ENCODE data around the gene TULP4. TPM values are rescaled to one million over a fixed set of nuclear protein-coding genes. Genes with fewer than 3 reads are reported as not detected.

TULP4 gene
- polyA plus RNA-seq, 1 donor (not counting 4 experiments of a cell fraction or from before 2014, with no cell fraction given): 13.1 TPM

DNA sequence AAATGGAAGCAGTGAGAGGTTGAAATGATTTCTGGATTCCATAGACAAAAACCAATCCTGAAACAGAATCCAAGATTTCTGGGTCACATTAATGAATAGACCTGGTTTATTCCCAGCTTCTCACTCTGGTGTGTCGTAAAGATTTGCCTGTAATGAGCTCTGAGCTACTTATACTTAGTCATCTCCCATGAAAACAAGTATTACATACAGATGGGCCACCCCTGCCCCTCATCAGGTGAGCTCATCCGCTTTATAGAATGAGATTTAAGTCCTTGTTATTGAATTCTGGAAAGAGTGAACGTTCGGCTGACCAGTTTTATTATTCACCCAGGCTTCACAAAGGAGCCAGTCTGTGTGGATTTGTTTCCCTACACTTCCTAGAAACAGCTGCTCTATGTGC is 200.5 kb downstream of the TULP4 start:
- DNase-seq (ENCODE audit: low read depth, low spot score) (no peak), FAIRE-seq (no peak)
- no peaks in the 10 kb centered on the region for H3K9me3 ChIP-seq (ENCODE audit: control insufficient read depth, low read depth, low read length)
- H3K27ac ChIP-seq (ENCODE audit: control insufficient read depth, insufficient read depth, low read length): no peak overlapping the region
- peaks cover 3% of the 10 kb centered on the region for H3K4me1 ChIP-seq (ENCODE audit: control insufficient read depth, extremely low read depth, insufficient read depth, low read length)
- no peaks in the 10 kb centered on the region for H3K79me2 ChIP-seq (ENCODE audit: control insufficient read depth, insufficient read depth, low read length)
- no peak overlapping the region for H3K4me3 ChIP-seq (ENCODE audit: control insufficient read depth in 2 of 3, extremely low read depth in 1 of 3, insufficient read depth in 2 of 3, low read depth in 1 of 3, low read length in 3 of 3)
- peaks cover 0 to 3% of the 10 kb centered on the region in 2 experiments for H3K36me3 ChIP-seq (ENCODE audit: control insufficient read depth in 2 of 2, extremely low read depth in 1 of 2, insufficient read depth in 2 of 2, low read length in 2 of 2)
- H2AFZ ChIP-seq (ENCODE audit: control insufficient read depth, low read length): no peak overlapping the region
- dilution Hi-C loops (cut with MboI; ENCODE audit: extremely low pct_ligation_motif_present, low sequenced_read_pairs): no loop called here
- no peaks in the 10 kb centered on the region for H3K27me3 ChIP-seq (ENCODE audit: control insufficient read depth, extremely low read depth, insufficient read depth, low read length)
- H4K20me1 ChIP-seq (ENCODE audit: control insufficient read depth, extremely low read depth, insufficient read depth, low read length): no peaks in the 10 kb centered on the region
- no peaks in the 10 kb centered on the region for H3K9me1 ChIP-seq (ENCODE audit: control insufficient read depth, extremely low read depth, insufficient read depth, low read length)
- H3K9ac ChIP-seq (ENCODE audit: control insufficient read depth, extremely low read depth, insufficient read depth, low read length): no peak overlapping the region
- H3K4me2 ChIP-seq (ENCODE audit: control insufficient read depth, extremely low read depth, insufficient read depth, low read depth, low read length): no peak overlapping the region
- no peak for TF ChIP-seq EZH2 (IDR thresholded peaks at IDR 0.05; ENCODE audit: low read length)
- TF ChIP-seq, protein P1, sequence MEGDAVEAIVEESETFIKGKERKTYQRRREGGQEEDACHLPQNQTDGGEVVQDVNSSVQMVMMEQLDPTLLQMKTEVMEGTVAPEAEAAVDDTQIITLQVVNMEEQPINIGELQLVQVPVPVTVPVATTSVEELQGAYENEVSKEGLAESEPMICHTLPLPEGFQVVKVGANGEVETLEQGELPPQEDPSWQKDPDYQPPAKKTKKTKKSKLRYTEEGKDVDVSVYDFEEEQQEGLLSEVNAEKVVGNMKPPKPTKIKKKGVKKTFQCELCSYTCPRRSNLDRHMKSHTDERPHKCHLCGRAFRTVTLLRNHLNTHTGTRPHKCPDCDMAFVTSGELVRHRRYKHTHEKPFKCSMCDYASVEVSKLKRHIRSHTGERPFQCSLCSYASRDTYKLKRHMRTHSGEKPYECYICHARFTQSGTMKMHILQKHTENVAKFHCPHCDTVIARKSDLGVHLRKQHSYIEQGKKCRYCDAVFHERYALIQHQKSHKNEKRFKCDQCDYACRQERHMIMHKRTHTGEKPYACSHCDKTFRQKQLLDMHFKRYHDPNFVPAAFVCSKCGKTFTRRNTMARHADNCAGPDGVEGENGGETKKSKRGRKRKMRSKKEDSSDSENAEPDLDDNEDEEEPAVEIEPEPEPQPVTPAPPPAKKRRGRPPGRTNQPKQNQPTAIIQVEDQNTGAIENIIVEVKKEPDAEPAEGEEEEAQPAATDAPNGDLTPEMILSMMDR (optimal IDR thresholded peaks at IDR 0.05 in 1 of 3, IDR thresholded peaks at IDR 0.05 in 1 of 3, conservative IDR thresholded peaks at IDR 0.05 in 1 of 3; ENCODE audit: extremely low read depth in 1 of 3, insufficient read depth in 2 of 3, low read length in 3 of 3): no peak

DNA sequence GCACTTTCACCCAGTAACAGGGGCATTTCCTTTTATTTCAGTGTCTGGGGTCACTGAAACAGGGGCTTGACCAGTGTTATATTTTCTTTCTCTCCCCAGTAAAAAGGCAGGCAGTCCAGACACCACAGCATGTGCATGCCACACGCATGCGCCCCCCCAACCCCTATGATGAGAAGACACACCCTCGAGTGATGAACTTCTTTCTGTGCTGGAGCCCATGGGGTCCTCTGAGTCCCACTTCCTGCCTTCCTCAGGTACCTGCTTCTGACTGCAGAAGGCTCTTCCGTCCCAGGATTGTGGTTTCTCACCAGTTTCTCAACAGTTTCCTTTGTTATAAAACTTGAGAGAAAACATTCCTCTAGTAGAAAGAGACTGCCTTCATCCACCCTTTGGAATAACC is 201.9 kb downstream of the TULP4 start:
- H4K20me1 ChIP-seq (ENCODE audit: control insufficient read depth, extremely low read depth, insufficient read depth, low read length): no peaks in the 10 kb centered on the region
- dilution Hi-C loops (cut with MboI; ENCODE audit: extremely low pct_ligation_motif_present, low sequenced_read_pairs): no loop called here

More for the DNA sequence above, 201.9 kb downstream of the TULP4 start:
- no peak overlapping the region for H3K4me2 ChIP-seq (ENCODE audit: control insufficient read depth, extremely low read depth, insufficient read depth, low read depth, low read length)
- H3K27me3 ChIP-seq (ENCODE audit: control insufficient read depth, extremely low read depth, insufficient read depth, low read length): no peaks in the 10 kb centered on the region
- no peak overlapping the region for H3K27ac ChIP-seq (ENCODE audit: control insufficient read depth, insufficient read depth, low read length)
- no peak overlapping the region for H3K4me3 ChIP-seq (ENCODE audit: control insufficient read depth in 2 of 3, extremely low read depth in 1 of 3, insufficient read depth in 2 of 3, low read depth in 1 of 3, low read length in 3 of 3)
- no peaks in the 10 kb centered on the region for H3K9me3 ChIP-seq (ENCODE audit: control insufficient read depth, low read depth, low read length)
- no peak overlapping the region for H3K9ac ChIP-seq (ENCODE audit: control insufficient read depth, extremely low read depth, insufficient read depth, low read length)
- H3K4me1 ChIP-seq (ENCODE audit: control insufficient read depth, extremely low read depth, insufficient read depth, low read length): peaks cover 13% of the 10 kb centered on the region
- FAIRE-seq (no peak), DNase-seq (ENCODE audit: low read depth, low spot score) (no peak)
- H2AFZ ChIP-seq (ENCODE audit: control insufficient read depth, low read length): no peak overlapping the region
- no peaks in the 10 kb centered on the region for H3K9me1 ChIP-seq (ENCODE audit: control insufficient read depth, extremely low read depth, insufficient read depth, low read length)
- TF ChIP-seq, protein P1 (optimal IDR thresholded peaks at IDR 0.05 in 1 of 3, IDR thresholded peaks at IDR 0.05 in 1 of 3, conservative IDR thresholded peaks at IDR 0.05 in 1 of 3; ENCODE audit: extremely low read depth in 1 of 3, insufficient read depth in 2 of 3, low read length in 3 of 3): no peak
- TF ChIP-seq EZH2 (IDR thresholded peaks at IDR 0.05; ENCODE audit: low read length): no peak
- no peaks in the 10 kb centered on the region for H3K79me2 ChIP-seq (ENCODE audit: control insufficient read depth, insufficient read depth, low read length)
- peaks cover 0 to 3% of the 10 kb centered on the region in 2 experiments for H3K36me3 ChIP-seq (ENCODE audit: control insufficient read depth in 2 of 2, extremely low read depth in 1 of 2, insufficient read depth in 2 of 2, low read length in 2 of 2)

Data from keratinocyte (primary cell).